ENCODE measurements around the gene NRAP.

DNA sequence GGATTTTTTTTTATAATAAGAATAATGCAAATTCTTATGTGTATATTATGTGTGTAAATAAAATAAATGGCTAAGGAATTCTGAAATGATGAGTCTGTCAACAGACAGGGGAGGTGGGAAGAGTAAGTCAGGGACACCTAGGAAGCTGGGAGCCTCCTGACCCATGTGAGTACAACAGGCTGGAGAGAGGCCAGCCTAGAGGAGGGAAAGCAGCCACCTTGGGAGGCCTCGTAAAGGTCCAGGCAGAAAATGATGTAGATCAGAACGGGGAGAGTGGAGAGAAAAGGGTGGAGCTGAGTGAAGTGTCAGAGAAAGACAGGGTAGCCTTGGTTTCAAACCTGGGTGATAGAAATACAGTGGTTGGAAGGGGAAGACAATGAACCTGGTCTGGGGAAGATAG is 6.9 kb downstream of the NRAP start:
- TF ChIP-seq POLR2A (IDR thresholded peaks at IDR 0.05) (no peak), POLR2AphosphoS5 (IDR thresholded peaks at IDR 0.05) (no peak)
- TF ChIP-seq, protein P1, sequence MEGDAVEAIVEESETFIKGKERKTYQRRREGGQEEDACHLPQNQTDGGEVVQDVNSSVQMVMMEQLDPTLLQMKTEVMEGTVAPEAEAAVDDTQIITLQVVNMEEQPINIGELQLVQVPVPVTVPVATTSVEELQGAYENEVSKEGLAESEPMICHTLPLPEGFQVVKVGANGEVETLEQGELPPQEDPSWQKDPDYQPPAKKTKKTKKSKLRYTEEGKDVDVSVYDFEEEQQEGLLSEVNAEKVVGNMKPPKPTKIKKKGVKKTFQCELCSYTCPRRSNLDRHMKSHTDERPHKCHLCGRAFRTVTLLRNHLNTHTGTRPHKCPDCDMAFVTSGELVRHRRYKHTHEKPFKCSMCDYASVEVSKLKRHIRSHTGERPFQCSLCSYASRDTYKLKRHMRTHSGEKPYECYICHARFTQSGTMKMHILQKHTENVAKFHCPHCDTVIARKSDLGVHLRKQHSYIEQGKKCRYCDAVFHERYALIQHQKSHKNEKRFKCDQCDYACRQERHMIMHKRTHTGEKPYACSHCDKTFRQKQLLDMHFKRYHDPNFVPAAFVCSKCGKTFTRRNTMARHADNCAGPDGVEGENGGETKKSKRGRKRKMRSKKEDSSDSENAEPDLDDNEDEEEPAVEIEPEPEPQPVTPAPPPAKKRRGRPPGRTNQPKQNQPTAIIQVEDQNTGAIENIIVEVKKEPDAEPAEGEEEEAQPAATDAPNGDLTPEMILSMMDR (IDR thresholded peaks at IDR 0.05) = no peak

All from transverse colon (tissue), 4 donors.